Activated T-cell treated with anti-CD3 and anti-CD28 coated beads for 24 hours (primary cell): Measurements from ENCODE around the gene FTCD.
"Not testable (repeated sequence)": the region's sequence is repeated elsewhere in the genome, so short reads cannot be mapped to it uniquely, and the experiment has no call there.

ENCODE experiments used
- DNase-seq: peaks from one replicate; pipeline ENCODE4 v3.0.0-alpha.2; 2020; ENCODE audit warnings: low read depth

Gene FTCD

DNA sequence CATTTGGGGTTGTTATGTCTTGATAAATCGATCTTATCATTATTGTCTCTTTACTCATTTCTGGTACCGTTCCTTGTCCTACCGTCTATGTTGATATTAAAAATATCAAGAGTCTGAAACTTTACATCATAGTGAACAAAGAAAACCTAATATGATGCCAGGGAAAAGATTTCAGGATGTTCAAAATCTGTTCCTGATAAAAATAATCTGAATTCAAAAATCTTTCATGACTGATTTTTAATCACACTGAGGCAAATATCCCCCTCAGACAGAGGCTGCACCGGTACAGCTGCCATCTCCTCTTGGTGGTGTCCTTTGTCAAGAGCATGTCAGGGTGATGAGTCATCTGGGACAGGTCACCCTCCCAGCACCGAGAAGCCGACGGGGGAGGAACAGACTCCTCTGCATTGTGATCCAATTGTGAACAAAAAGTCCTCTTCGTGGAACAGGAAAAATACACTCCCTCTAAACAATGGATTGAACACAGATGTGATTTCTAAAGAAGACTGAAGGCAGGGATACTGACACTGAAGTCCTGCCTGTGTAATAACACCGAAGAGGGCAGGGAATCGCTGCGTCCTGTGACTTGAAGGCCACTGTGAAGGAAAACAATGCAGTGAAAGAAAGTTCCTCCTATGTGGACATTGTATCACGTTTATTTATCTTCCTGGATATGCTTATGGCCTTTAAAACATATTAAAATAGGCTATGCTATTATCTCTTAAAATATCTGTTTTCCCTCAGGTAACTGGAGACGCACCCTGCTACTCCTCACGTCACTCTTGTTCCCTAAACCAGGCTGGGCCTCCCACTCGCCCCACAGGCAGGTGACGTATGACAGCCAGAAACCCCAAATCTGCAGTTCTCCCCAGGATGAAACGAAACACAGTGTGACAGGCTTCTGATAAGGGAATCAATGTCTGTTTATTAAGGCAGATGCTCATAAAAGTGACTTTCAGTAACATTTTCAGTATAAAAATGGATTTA is 33.1 kb upstream of the FTCD start:
- no peak for DNase-seq

DNA sequence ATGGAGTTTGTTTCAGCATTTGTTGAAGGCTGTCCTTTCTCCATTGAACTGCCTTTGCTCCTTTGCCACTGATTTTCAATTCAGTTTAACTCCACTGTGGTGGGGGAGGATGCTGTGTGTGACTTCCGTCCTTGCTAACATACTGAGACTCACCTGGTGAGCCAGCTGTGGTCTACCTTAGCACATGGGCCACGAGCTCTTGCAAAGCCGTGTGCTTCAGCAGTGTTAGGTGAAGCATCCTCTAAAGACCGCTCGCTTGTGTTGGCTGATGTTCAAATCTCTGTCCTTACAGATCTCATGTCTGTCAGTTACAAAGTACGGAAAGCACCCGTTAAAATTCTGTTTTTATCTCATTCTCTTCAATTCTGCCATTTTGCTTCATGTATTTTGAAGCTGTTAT is 32.4 kb upstream of the FTCD start:
- no peak for DNase-seq

DNA sequence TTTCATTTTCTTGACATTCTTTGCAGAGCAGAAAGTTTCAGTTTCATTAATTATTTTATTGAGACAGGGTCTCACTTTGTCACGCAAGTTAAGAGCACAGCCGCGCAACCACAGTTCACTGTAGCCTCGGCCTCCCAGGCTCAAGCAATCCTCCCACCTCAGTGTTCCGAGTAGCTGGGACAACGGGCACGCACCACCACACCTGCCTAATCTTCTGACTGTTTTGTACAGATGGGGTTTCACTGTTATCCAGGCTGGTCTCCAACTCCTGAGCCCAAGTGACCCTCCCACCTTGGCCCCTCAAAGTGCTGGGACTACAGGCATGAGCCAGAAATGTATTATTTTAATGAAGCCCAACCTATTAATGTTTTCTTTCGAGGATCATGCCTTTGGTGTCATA is 31.9 kb upstream of the FTCD start:
- no peak for DNase-seq

DNA sequence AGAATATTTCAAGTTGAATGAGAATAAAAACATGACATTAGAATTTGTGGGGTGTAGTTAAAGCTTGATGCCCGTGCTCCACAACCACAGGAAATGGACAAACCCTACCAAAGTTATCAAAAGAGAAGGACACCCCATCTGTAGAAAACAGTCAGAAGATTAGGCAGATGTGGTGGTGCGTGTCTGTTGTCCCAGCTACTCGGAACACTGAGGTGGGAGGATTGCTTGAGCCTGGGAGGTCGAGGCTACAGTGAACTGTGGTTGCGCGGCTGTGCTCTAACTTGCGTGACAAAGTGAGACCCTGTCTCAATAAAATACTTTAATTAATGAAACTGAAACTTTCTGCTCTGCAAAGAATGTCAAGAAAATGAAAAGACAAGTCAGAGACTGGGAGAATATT is 30.3 kb upstream of the FTCD start:
- no peak for DNase-seq

DNA sequence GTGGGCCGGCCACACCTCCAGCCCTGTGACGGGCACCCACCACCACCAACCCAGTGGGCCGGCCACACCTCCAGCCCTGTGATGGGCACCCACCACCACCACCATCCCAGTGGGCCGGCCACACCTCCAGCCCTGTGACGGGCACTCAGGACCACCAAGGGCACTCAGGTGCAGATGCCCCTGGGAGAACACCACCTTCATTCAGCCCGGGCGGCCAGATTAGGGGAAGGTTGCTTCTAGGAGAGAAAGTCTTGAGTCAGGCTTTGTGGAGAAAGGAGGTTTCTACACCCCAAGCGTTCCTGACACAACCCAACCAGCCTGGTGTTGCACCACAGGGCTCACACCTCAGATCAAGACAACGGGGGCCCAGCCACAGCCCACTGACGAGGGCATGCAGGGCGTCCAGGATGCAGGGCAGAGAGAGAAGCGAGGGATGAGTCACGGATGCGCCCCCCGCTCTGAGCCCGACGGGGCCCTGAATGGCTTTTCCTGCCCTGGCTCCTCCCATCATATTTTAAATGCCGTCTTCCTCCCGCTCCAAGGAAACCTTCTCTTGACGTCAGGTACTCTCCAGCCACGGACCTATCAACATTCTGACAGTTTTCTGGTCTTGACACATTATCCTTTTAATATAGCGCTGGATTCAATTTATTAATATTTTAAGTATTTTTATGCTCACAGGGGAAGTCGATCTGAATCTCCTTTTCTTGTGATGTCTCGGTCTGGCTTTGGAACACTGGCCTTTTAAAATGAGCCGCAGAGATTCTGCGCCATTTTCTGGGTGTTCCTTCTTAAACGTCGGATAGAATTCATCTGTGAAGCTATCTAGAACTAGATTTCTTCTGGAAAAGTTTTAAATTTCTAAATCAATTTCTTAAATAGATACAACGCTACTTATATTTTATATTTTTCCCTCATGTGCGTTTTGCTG is 29.5 kb upstream of the FTCD start:
- DNase-seq, result peak; percentile 65

DNA sequence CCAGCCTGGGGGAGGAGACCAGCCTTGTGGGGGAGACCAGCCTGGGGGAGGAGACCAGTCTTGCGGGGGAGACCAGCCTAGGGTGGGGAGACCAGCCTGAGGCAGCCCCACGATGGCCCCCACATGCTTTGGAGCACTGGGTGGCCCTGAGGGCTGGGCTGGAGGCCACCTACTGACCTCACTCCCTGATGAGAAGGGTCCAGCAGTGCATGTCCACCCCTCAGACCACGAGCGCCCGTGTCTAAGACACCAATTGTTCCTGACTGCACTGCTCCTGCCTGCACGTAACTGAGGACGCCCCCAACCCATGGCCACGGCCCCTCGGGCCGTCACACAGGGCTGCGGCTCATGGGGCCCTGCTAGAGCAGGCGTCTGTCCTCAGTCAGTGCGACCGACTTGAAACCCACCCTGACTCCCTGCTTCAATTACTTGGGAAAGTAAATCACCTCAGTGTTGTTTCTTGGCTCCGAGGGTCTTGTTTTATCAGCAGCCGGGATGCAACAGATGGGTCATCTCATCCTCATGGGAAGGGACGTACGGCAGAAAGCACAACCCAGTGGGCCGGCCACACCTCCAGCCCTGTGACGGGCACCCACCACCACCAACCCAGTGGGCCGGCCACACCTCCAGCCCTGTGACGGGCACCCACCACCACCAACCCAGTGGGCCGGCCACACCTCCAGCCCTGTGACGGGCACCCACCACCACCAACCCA is 28.7 kb upstream of the FTCD start, which contains the start of gene SPATC1L:
Gene SPATC1L, minus strand, starts transcription at position 550 of the 715 bp plus-strand sequence. CDS start 1,643 bp downstream, outside the sequence.
- DNase-seq, result peak; percentile 41

DNA sequence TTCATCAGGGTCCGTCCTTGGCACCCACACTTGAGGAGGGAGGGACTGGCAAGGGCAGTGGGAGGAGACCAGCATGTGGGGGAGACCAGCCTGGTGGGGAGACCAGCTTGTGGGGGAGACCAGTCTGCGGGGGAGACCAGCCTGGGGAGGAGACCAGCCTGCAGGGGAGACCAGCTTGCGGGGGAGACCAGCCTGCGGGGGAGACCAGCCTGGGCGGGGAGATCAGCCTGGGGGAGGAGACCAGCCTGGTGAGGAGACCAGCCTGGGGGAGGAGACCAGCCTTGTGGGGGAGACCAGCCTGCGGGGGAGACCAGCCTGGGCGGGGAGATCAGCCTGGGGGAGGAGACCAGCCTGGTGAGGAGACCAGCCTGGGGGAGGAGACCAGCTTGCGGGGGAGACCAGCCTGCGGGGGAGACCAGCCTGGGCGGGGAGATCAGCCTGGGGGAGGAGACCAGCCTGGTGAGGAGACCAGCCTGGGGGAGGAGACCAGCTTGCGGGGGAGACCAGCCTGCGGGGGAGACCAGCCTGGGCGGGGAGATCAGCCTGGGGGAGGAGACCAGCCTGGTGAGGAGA is 28.0 kb upstream of the FTCD start:
- DNase-seq, result not testable (repeated sequence)

DNA sequence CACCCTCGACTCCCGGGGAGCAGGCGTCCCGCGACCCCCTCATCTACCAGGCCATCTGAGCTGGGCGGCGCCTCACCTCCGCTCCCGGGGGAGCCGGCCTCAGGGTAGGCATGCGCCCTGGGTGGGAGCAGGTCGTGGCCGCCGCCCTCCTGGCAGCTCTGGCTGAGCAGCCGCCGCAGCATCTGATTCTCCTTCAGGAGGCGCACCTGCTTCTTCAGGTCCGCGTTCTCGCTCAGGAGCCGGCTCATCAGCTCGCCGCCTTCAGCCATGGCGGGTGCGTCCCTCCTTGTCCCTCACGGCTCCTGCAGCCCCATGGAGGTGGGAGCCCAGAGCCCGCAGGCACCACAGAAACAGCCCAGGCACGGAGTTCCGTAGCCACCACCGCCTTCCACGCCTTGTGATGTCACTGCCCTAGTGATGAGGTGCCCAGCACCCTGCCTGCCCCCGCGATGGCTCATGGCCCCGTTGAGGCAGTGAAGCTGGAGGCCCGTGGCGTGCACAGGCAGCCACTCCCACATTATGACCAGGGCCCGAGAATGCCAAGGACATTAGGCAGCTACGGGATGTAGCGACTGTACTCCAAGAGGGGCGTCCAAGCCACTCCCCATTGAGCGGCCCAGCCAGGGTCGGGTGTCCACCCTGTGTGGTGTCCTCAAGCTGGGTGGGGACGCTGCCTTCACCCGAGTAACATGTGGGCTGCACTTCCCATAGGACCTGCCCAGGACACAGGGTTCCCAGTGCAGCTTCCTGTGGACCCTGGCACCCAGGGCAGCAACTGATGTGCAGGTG is 27.4 kb upstream of the FTCD start:
- DNase-seq, result no peak

DNA sequence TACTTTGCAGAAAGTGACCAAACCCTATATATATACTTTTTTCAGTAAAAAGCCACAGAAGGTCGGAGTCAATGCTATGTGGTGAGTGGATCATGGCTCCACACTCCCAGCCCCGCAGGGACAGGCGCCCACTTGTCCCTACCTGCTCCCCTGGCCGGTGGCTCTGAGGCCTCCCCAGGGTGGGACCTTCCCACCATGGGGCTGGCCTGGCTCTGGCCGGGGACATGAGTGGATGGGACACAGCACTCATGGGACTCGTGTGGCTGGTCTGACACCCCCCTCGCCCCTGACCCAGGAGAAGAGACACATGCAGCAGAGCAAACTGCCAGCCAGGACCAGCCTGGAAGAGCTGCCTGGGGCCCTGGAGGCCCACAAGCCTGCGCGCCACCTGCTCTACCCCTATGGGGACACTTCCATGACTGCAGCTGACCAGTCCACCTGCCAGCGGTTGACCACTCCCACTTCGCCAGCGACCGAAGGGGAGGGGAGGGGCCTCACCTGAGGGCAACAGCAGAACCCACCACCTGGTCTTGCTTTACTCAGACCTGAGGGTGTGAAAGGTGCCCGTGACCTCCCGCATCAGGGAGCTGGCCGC is 26.7 kb upstream of the FTCD start:
- no peak for DNase-seq

DNA sequence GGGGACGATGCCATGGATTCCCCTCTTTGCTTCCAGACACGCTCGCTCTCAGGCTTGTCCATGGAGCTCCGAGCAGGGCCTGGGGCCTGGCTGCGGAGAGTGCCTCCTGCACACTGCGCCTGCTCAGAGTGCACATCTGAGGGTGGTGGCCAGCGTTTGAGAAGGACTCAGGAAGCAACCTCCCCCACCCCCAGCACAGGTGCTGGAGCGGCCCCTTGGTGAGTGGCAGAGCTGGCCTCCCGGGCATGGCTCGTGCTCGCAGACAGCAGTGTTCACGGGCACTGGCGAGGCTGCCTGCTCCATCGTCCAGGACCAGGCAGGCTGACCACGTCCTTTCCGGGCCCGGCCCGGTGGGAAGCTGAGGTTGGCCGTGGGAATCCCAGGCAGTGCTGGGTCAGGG is 26.1 kb upstream of the FTCD start:
- no peak for DNase-seq

DNA sequence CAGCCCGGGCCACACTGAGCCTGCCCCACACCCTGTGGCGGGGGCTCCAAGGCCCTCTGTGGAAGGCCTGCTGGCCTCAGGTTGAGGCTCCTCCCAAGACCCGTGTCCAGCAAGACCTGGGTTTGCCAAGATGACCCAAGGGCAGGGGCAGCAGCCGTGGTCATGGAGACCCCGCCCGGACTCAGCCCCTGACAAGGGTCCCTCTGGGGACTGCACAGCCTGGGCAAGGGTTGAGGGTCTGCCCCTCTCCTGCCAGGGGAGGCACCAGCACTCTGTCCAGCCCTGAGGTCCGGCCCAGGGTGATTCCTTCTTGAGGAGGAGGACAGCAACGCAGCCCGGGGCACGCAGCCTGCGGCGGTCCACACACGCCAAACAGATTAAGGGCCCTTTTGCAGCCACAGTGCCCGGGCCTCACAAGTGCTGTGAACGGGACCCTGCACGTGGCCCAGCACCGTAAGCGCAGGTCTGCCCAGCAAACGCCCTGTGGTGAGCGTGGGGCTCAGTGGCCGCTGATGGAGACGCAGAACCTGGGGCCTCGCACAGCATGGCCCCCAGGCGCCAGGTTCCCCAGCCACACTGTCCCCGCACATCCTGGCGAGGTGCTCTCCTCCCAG is 25.5 kb upstream of the FTCD start:
- no peak for DNase-seq

DNA sequence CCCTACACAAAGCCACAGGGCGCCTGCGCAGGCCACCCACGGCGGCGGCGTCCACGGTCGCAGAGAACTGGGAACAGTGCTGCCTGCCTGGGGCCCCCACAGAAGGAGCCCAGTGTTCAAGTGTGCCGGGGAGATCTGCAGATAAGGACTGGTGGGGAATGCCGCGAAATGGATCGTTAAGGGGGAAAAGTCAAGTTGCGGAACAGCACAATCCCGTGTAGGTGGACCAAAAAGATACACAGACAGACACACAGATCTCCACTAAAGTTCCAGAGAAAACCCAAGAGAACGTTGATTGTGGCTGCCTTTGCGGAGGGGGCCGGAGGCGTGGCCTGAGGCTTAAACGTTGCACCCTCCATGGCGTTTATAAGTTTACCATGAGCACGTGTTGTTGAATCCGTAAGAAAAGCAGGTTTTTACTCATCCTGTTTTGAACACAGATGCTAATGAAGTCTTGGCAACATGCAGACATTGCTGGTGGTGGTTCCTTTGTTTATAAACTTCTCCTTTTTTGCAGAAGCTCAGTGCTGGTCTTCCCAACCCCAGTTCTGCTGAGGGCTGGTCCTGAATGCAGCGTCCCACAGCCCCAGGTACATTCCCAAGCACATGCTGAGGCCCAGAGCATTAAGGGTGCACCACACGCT is 24.8 kb upstream of the FTCD start:
- DNase-seq, result no peak

DNA sequence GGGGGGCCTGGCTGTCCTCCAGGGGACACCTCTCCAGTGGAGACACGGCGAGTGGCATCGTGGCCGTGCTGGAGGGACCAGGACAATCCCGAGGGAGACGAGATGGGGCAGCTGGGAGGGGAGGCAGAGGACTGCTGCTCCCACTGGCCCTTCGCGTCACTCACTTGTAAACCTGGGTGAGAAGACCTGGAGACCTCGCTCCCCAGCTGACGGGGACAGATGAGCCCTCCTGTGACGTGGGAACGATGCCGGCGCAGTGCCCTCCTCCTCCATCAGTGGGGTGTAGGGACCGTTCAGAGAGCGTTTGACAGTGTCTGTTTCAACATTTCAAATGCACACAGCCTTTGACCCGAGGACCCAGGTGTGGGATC is 24.3 kb upstream of the FTCD start:
- DNase-seq, result no peak

DNA sequence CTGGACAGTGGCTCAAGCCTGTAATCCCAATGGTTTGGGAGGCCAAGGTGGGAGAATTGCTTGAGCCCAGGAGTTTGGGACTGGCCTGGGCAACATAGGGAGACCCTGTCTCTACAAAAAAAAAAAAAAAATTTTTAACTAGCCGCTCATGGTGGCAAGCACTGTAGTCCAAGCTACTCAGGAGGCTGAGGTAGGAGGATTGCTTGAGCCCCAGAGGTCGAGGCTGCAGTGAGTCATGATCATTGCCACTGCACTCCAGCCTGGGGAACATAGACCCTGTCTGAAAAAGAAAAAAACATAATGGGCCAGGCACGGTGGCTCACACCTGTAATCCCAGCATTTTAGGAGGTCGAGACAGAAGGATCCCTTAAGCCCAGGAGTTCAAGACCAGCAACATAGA is 23.6 kb upstream of the FTCD start:
- DNase-seq, result no peak

DNA sequence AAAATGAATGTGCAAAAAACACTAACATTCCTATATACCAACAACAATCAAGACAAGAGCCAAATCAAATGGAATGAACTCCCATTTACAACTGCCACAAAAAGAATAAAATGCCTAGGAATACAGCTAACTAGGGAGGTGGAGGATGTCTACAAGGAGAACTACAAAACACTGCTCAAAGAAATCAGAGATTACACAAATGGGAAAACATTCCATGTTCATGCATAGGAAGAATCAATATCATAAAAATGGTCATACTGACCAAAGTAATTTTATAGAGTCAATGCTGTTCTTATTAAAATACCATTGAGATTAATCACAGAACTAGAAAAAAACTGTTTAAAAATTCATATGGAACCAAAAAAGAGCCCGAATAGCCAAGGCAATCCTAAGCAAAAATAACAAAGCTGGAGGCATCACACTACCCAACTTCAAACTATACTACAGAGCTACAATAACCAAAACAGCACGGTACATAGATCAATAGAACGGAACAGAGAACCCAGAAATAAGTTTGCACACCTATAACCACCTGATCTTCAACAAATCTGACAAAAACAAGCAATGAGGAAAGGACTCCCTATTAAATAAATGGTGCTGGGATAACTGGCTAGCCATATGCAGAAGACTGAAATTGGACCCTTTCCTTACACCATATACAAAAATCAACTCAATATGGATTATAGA is 21.2 kb upstream of the FTCD start:
- not testable (repeated sequence) for DNase-seq

DNA sequence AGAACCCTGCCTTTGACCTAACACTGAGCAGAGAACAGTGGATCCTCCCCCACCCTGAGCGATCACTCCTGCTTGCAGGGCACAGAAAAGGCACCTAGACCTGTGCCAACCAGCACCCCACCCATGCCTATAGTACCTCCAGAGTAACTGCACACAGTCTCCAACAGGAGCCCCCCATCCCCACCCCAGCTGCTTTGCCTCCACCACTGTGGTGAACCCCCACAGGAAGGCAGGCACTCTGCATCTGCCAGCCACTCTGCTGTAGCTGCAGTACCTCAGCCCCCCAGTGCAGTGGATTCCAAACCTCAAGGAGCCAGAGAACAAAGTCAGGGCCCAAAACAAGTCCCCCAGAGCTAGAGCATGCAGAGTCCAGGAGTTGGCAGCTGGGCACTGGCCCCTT is 18.2 kb upstream of the FTCD start:
- no peak for DNase-seq

DNA sequence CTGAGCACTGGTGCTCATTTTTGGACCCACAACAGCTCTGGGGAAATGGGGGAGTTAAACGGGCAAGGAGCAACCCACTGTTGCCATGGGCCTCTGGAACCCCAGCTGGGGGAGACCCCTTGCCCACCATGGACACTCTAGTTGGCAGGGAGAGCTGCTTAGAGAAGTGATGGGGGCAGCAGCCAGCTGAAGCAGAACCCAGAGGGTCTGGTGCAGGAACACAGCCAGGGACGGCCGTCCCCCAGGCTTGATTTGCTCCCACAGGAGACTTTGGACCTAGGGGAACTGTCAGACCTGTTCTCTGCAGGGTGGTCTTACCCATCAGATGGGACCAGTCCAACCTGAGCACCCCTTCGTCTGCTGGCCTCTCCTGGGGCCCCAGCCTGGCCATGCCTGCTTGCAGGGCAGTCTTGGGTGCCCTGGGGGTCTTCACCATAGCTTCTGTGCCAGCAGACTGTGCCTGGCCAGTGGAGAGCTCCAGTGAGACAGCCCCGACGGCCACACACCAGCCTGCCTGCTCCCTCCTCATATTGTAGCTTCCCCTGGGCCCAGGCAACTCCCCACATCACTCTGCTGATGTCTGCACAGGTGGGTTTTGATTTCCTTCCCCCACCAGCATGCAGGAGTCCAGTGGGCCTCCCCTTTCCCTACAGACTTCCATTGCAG is 17.6 kb upstream of the FTCD start:
- no peak for DNase-seq
